GM18499 (cell line): ENCODE data around the gene HACL1.
"Not testable (repeated sequence)": the region's sequence is repeated elsewhere in the genome, so short reads cannot be mapped to it uniquely, and the experiment has no call there.

Source experiments
- ATAC-seq: cut with Tn5 transposase; IDR thresholded peaks from one replicate; pipeline ENCODE4 v1.9.1; 2021; ENCODE audit warnings: moderate number of reproducible peaks; ENCODE audit not compliant: insufficient read depth, unreplicated experiment

The HACL1 gene

DNA sequence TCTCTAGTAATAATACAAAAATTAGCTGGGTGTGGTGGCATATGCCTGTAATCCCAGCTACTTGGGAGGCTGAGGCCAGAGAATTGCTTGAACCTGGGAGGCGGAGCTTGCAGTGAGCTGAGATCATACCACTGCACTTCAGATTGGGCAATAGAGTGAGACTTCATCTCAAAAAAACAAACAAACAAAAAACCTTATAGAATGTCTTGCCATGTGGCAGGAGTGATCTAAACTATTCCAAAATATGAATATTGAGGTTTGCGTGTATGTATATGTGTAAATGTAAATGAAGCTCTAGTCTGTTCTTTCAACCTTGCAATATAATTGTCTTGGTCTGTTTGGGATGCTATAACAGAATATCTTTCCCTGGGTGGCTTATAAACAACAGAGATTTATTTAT lies 68.8 kb downstream of the HACL1 start:
- ATAC-seq = not testable (repeated sequence)

- ATAC-seq = no peak
Observed at GRCh38 chr3:15531346-15531745, 70.0 kb downstream of the HACL1 start.

DNA sequence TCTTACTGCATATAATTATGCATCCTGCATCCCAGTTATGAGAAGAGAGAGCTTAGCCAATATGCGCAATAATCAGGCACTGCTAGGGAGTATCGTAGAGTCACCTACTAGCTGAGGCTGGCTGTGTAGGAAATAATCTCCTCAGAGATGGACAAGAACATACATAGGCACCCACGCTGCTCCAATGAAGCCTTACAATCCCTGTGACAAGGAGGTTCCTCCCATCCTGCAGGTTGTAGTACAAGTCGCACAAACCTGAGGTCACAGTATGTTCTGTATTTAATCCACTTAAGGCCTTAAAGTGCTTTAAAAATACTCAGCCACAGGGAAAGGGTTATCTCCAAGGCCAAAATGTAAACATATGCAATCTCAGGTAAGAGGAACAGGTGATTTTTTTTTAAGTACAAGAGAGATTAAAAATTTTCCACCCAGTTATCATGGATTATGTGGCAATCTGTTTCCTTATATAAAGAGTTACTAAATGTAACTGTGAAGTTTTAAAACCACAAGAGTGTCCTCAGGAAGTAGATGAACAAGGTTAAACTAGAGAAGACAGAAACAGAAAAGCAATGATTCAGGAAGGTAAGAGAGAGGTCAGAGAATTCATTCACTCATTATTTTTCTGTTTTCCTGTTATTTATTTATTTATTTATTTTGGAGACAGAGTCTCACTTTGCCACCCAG lies 72.4 kb downstream of the HACL1 start:
- no peak for ATAC-seq

DNA sequence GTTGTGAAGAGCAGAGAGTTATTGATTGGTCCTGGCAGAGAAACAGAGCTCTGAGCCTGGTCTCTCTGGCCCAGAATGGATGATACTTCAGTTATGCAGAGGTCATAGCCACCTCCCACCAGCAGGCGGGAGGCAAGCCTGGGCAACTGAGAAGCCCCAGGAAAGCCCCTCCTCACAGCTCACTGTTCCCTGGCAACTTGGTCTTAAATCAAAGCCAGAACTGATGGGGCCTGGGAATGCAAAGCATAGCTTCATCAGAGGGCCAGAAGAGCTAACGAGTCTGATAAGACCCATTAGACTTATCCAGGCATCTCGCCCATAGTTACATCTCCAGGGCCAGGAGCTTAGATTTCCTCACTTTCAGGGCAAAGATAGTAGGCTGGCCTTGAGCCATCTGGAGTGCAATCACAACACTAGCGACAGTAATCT lies 74.3 kb downstream of the HACL1 start:
- ATAC-seq = no peak

- no peak for ATAC-seq
Observed at GRCh38 chr3:15525790-15526189, 75.6 kb downstream of the HACL1 start.

DNA sequence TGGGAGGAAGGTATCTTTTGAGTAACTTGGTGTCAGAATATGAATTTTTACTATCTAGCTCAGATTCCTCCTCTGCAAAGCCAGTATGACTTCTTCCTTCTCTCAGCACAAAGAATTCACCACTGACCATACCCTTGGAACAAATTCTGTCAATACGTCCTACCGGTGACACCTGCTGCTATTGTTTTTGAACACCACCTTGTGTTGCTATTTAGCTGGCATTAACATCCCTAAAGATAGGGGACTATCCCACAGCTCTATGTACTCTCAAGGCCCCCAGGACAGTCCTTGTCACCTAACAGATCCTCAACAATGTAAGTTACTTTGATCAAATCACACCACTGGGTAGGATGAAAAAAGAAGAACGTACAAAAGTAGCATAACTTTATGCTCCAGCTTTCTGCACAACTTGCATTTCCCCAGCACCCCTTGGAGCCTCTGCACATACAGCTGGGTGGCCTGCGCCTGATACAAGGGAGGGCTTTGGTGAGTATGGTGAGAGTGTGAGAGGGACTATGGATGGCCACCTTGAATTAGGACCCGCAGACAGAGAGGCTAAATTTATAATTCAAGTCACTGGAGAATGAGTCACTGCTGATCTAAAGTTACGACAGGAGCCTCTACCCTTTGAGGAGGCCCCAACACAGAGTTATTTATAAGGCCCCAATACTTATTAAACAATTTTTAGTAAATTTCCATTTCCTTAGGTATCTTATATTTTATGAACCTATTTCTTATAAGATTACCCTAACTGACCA lies 77.5 kb downstream of the HACL1 start:
- no peak for ATAC-seq

- no peak for ATAC-seq
Observed at GRCh38 chr3:15522016-15522415, 79.4 kb downstream of the HACL1 start.

- no peak for ATAC-seq
Observed at GRCh38 chr3:15521573-15521965, 79.8 kb downstream of the HACL1 start, which contains the start of gene COLQ. TSS of gene COLQ (minus strand) at chr3:15521706. CDS start at chr3:15521625, 81 bp downstream.

- no peak for ATAC-seq
Observed at GRCh38 chr3:15520804-15521572, 80.4 kb downstream of the HACL1 start.

DNA sequence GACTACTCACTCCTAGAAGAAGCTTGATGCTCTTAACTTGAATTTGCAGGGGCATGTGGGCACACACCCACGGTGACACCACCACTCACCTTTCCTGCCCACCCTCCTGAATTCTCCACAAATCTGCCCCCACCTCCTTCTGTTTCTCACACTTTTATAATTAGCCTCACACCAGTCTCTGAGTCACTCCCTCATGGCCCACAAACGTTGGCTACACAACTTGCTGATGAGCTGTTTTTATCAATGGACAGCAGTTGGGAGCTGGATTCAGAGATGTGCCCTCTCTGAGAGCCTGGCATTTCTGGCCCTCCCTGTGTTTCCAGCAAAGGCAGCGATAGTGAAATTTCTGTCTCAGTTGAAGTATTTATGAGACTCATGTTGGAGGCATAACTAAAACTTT lies 81.2 kb downstream of the HACL1 start:
- ATAC-seq = no peak

DNA sequence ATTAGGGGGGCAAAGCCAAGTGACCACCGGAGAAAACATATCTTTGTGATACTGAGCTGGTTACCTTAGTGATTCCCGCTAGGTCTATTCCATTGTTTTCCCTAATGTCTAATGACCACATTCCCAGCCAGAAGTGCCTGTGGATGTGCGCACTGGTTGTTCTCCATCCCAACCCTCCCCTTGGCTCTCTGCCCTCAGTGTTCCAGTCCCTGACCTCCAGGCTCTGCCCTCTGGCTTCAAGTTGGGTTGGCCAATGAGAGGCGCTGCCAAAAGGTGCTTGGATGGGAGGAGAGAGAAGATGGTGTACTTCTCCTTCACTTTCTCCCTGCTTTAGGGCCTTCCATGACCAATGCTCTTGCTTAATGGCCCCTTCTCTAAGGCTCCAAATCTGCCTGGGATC lies 82.3 kb downstream of the HACL1 start:
- ATAC-seq = no peak

DNA sequence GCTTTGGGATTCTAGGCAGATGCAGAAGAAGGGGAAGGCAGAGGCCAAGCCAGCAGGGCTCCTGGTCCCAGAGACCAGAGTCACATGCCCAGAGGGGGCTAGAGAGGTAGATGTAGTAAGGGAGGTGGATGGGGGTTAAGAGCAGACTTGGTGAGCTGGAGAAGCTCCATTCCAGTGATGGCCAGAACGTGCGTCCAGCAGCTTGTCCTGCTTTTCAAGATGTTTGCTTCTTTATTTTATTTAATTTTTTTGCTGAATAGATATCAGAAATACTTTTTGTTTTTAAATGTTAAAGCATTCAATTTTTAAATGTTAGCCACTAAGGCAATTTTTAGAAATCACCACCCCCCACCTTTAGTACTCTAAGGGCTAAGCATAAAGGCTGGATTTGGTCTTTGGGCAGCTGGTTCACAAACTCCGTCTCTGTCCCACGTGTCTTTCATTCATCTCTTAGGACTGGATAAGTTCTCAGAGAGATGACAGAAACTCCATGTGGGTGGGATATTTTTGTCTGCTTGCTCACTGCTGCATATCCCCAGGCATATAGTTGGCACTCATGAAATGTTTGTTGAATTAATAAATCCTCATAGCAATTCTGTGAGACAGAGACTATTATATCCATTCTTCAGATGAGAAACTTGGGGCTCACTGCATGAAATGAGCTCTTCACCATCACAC lies 86.6 kb downstream of the HACL1 start:
- ATAC-seq = no peak

DNA sequence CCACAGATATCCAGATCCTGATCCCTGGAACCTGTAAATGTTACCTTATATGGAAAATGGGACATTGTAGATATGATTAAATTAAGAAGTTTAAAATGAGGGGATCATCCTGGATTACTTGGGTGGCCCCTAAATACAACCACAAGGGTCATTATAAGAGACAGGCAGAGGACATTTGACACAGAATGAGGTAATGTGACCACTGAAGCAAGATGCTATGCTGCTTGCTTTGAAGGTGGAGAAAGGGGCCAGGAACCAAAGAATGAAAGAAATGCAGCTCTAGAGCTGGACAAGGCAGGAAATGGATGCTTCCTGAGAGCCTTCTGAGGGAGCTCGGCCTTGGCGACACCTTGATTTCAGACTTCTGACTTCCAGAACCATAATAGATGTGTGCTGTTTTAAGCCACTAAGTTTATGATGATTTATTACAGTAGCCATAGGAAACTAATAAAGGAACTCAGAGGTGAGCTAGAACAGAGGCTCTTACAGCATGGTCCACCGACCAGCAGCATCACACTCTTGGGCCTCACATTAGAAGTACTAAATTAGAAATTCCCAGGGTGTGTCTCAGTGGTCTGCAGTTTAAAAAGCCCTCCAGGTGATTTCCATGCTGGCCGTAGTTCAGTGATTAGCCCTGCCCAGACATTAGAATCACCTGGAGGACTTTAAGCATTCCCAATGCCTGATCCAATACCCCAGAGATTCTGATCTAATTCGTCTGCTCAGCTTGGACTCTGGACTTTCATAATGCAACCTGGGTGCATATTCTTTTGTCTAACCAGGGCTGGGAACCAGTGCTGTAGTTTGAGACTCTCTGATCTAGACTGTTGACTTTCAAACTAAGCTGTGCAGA lies 87.3 kb downstream of the HACL1 start:
- ATAC-seq = no peak

DNA sequence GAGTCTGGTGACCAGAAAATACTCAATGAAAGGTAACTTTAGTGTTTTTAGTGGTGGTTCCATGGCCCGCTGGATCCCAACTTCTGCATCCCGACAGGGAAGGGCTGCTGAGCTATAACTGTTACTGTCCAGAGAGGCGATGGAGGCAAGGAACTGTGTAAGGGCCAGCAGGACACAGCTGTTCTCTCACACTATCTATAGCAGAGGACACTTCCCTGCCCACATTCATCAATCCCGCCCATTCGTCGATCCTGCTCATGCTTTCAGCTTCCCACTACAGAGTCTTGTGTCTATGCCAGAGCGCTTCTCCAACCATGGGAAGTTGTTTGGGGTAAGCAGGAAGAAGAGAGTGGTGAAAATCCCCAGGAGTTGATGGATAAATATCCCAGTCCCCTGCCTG lies 88.3 kb downstream of the HACL1 start:
- no peak for ATAC-seq

DNA sequence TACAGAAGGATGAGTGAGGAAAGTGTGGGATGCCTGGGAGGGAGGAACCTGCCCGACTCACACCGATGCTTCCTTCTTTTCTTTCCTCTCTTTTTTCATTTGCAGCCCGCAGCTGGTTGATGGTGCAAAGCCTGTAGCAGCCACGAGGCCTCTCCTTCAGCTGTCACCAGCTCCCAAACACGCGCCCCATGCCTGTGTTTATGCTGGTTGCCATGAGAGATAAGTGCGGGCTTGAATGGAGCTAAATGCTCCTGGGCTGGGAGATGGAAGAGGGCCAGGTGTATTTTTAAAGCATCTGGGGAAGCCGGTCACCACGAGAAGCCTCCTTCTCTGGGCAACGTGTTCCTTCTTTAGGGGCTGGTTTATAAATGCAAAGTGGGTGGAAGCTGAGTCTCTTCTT lies 89.2 kb downstream of the HACL1 start:
- ATAC-seq = no peak

GRCh38 chr3:15511156-15511555 lies 90.2 kb downstream of the HACL1 start:
- no peak for ATAC-seq
